ENCODE data around the gene LSAMP.

Gene LSAMP

DNA sequence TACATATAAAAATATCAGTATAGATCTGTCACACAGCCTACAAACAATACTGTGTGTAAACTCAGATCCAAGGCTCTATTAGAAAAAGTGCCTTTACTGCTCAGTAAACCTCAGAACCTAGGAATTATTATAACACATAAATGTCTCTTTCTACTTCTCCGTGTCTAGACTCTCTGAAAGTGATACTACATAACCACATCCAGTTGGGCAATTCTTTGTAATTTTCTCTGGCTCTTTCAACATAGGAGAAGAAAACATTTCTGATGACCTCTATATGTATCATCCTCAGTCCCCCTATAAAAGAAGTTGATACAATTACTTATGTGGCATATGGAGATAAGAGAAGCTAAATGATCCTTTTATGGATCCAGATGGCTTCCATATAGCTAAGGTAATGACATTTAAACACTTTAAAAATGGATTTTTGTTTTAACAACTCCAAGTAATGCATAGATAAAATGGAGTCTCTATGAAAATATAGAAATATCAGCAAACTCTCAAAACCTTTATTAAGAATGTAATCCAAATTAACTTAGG is 104.5 kb downstream of the LSAMP start (continued):
- TF ChIP-seq ZNF214 (tag by site-specific recombination; IDR thresholded peaks at IDR 0.05; ENCODE audit: borderline replicate concordance) (no peak), ZNF664 (tag by site-specific recombination; IDR thresholded peaks at IDR 0.05) (no peak), ZNF555 (tag by site-specific recombination; conservative IDR thresholded peaks at IDR 0.05) (no peak), ZNF169 (tag by site-specific recombination; IDR thresholded peaks at IDR 0.05) (no peak), ZNF354C (tag by site-specific recombination; IDR thresholded peaks at IDR 0.05; ENCODE audit: borderline replicate concordance, low read depth) (no peak), ZSCAN30 (tag by site-specific recombination; IDR thresholded peaks at IDR 0.05) (no peak), ZNF596 (tag by site-specific recombination; IDR thresholded peaks at IDR 0.05) (no peak)
- TF ChIP-seq, protein P1, sequence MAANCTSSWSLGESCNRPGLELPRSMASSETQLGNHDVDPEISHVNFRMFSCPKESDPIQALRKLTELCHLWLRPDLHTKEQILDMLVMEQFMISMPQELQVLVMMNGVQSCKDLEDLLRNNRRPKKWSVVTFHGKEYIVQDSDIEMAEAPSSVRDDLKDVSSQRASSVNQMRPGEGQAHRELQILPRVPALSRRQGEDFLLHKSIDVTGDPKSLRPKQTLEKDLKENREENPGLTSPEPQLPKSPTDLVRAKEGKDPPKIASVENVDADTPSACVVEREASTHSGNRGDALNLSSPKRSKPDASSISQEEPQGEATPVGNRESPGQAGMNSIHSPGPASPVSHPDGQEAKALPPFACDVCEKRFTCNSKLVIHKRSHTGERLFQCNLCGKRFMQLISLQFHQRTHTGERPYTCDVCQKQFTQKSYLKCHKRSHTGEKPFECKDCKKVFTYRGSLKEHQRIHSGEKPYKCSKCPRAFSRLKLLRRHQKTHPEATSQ (tag by site-specific recombination; IDR thresholded peaks at IDR 0.05), result no peak

DNA sequence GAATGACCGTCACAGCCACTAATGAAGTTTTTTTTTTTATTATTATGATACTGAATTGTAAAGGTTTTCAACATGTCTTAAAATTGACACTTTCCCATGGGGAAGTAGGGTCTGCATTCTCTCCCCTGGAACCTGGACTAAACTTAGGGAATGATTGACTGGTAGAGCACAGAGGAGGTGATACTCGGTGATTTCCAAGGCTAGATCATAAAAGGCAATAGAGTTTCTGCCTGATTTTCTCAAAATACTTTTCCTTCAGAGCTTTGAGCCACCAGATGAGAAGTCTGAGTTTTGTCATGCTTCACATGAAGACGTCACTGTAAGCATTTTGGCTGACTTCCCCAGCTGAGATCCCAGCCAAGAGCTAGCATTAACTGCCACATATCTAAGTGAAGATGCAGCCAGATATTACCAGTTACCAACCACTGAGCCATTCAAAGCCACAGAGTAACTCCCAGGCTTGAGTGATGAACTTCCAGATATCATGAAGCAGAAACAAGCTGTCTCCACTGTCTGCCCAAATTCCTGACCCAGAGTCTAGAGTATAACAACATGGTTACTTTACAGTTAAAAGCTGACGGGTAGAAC is 105.8 kb downstream of the LSAMP start:
- TF ChIP-seq ZNF157 (tag by site-specific recombination; IDR thresholded peaks at IDR 0.05) (no peak), ZNF248 (tag by site-specific recombination; IDR thresholded peaks at IDR 0.05) (no peak), ZBTB20 (tag by site-specific recombination; IDR thresholded peaks at IDR 0.05) (no peak), ZNF585B (tag by site-specific recombination; IDR thresholded peaks at IDR 0.05) (no peak), ZNF266 (tag by site-specific recombination; IDR thresholded peaks at IDR 0.05; ENCODE audit: low read depth) (no peak), HOXC10 (CRISPR knock-in tag; IDR thresholded peaks at IDR 0.05) (no peak), ZNF623 (tag by site-specific recombination; IDR thresholded peaks at IDR 0.05) (no peak), REPIN1 (tag by site-specific recombination; IDR thresholded peaks at IDR 0.05; ENCODE audit: low read depth) (no peak), OSR2 (tag by site-specific recombination; IDR thresholded peaks at IDR 0.05) (no peak), ZNF626 (tag by site-specific recombination; IDR thresholded peaks at IDR 0.05) (no peak), KLF10 (tag by site-specific recombination; IDR thresholded peaks at IDR 0.05) (no peak), ZNF114 (tag by site-specific recombination; IDR thresholded peaks at IDR 0.05) (no peak), ZNF677 (tag by site-specific recombination; IDR thresholded peaks at IDR 0.05) (no peak)
- TF ChIP-seq, protein P2, sequence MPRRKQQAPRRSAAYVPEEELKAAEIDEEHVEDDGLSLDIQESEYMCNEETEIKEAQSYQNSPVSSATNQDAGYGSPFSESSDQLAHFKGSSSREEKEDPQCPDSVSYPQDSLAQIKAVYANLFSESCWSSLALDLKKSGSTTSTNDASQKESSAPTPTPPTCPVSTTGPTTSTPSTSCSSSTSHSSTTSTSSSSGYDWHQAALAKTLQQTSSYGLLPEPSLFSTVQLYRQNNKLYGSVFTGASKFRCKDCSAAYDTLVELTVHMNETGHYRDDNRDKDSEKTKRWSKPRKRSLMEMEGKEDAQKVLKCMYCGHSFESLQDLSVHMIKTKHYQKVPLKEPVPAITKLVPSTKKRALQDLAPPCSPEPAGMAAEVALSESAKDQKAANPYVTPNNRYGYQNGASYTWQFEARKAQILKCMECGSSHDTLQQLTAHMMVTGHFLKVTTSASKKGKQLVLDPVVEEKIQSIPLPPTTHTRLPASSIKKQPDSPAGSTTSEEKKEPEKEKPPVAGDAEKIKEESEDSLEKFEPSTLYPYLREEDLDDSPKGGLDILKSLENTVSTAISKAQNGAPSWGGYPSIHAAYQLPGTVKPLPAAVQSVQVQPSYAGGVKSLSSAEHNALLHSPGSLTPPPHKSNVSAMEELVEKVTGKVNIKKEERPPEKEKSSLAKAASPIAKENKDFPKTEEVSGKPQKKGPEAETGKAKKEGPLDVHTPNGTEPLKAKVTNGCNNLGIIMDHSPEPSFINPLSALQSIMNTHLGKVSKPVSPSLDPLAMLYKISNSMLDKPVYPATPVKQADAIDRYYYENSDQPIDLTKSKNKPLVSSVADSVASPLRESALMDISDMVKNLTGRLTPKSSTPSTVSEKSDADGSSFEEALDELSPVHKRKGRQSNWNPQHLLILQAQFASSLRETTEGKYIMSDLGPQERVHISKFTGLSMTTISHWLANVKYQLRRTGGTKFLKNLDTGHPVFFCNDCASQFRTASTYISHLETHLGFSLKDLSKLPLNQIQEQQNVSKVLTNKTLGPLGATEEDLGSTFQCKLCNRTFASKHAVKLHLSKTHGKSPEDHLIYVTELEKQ (tag by site-specific recombination; IDR thresholded peaks at IDR 0.05; ENCODE audit: borderline replicate concordance), result no peak
- TF ChIP-seq, protein P3, sequence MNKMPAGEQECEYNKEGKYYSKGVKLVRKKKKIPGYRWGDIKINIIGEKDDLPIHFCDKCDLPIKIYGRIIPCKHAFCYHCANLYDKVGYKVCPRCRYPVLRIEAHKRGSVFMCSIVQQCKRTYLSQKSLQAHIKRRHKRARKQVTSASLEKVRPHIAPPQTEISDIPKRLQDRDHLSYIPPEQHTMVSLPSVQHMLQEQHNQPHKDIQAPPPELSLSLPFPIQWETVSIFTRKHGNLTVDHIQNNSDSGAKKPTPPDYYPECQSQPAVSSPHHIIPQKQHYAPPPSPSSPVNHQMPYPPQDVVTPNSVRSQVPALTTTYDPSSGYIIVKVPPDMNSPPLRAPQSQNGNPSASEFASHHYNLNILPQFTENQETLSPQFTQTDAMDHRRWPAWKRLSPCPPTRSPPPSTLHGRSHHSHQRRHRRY (tag by site-specific recombination; IDR thresholded peaks at IDR 0.05), result no peak
- TF ChIP-seq, protein P4, sequence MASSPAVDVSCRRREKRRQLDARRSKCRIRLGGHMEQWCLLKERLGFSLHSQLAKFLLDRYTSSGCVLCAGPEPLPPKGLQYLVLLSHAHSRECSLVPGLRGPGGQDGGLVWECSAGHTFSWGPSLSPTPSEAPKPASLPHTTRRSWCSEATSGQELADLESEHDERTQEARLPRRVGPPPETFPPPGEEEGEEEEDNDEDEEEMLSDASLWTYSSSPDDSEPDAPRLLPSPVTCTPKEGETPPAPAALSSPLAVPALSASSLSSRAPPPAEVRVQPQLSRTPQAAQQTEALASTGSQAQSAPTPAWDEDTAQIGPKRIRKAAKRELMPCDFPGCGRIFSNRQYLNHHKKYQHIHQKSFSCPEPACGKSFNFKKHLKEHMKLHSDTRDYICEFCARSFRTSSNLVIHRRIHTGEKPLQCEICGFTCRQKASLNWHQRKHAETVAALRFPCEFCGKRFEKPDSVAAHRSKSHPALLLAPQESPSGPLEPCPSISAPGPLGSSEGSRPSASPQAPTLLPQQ (tag by site-specific recombination; IDR thresholded peaks at IDR 0.05), result no peak
- Histone ChIP-seq H3K4me1 (ENCODE audit: control insufficient read depth, insufficient read depth, low read length) (no peaks in the 10 kb centered on the region), H3K27ac (ENCODE audit: extremely low read depth, low read depth, low read length) (no peak overlapping the region), H3K36me3 (ENCODE audit: control insufficient read depth in 2 of 2, insufficient read depth in 1 of 2, low read length in 2 of 2) (no peaks in the 10 kb centered on the region), H3K4me3 (ENCODE audit: low read depth, low read length) (no peak overlapping the region), H3K9me3 (ENCODE audit: control insufficient read depth, insufficient read depth, low read depth, low read length) (no peaks in the 10 kb centered on the region)
- ChIA-PET CTCF (no interaction called here), POLR2A (no interaction called here)
